Prostate gland (tissue), 2 donors: Measurements from ENCODE around the gene APLP2.

Experiments
- CTCF ChIP-seq, 4 experiments: fragments of 200-600 bp in 2 of 4; fragments of 450-650 bp in 2 of 4; sonication (generic) in 2 of 4; IDR thresholded peaks; 1 replicate in 3 of 4; 2 replicates in 1 of 4; pipeline ENCODE4 v1.5.1; 2016 to 2019; ENCODE audit warnings: antibody characterized with exemption in 4 of 4, mild to moderate bottlenecking in 2 of 4, moderate library complexity in 2 of 4
- POLR2A ChIP-seq: fragments of 450-650 bp; IDR thresholded peaks from one replicate; pipeline ENCODE4 v1.6.1; 2016; ENCODE audit warnings: antibody characterized with exemption, mild to moderate bottlenecking

GRCh38 chr11:130049328-130049771, 20.3 kb upstream of the APLP2 start:
- TF ChIP-seq POLR2A, result no peak
- no peak for TF ChIP-seq CTCF (IDR thresholded peaks at IDR 0.05)
